ENCODE results near the gene OSBPL7. TPM values are rescaled to one million over a fixed set of nuclear protein-coding genes. Genes with fewer than 3 reads are reported as not detected.

Gene OSBPL7
- total and polyA plus RNA-seq, 2 of the 8 experiments (the other 6 are each of a cell fraction or from before 2014, with no cell fraction given) = 7.2 to 8.9 TPM

DNA sequence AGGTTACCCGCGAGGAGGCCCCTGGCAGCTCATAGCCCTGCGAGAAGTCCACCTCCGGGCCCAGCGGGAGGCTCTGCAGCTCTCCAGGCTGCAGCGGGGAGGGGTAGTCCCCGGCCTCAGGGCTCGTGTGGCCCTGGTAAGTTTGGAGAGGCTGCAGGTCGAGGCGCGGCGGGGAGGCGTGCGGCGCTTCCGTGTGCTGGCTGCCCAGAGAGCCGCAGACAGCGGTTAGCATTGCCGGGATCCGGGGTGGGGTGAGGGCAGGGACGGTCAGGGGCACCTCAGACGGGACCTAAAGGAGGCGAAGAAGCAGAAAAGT lies 26.6 kb upstream of the OSBPL7 start:
- H2AK5ac ChIP-seq (ENCODE audit: low read depth, low read length) = no peak overlapping the region
- H2BK20ac ChIP-seq (ENCODE audit: low read length) = no peak overlapping the region
- H3K79me2 ChIP-seq (ENCODE audit: control insufficient read depth in 1 of 2, insufficient read depth in 2 of 2, low read length in 2 of 2) = no peaks in the 10 kb centered on the region
- no peak overlapping the region for H3K23ac ChIP-seq (ENCODE audit: insufficient read length)
- peaks cover 4 to 37% (median 19%) of the 10 kb centered on the region in 4 experiments for H3K4me1 ChIP-seq (replicated peaks in 1 of 4; ENCODE audit: control insufficient read depth in 3 of 4, insufficient read depth in 4 of 4, low read length in 3 of 4)
- H3K9me3 ChIP-seq (ENCODE audit: insufficient read depth in 2 of 2, low read depth in 1 of 2, low read length in 1 of 2) = no peaks in the 10 kb centered on the region
- no peak for FAIRE-seq
- H2AFZ ChIP-seq (ENCODE audit: low read length) = no peak overlapping the region
- peak overlapping the region; percentile 4; the same call in 1 of the 2 replicates for H2BK12ac ChIP-seq (ENCODE audit: low read depth, low read length)
- TF ChIP-seq CHD2 (IDR thresholded peaks at IDR 0.05; ENCODE audit: low read length) (no peak), SRF (IDR thresholded peaks at IDR 0.05; ENCODE audit: low read depth, low read length) (no peak), GTF2F1 (IDR thresholded peaks at IDR 0.05; ENCODE audit: borderline replicate concordance, low read depth, low read length) (no peak)
- no peak overlapping the region for H3K4ac ChIP-seq (replicated peaks; ENCODE audit: insufficient read length, low read depth, low read length)
- no peak overlapping the region for H3K18ac ChIP-seq (ENCODE audit: extremely low read depth, low read length)
- peaks cover 55 to 84% (median 75%) of the 10 kb centered on the region in 4 experiments for H3K27me3 ChIP-seq (replicated peaks in 1 of 4; ENCODE audit: control insufficient read depth in 3 of 4, extremely low read depth in 1 of 4, insufficient read depth in 3 of 4, low read length in 3 of 4)
- no peak overlapping the region for H3K14ac ChIP-seq (ENCODE audit: insufficient read length)
- H3K4me3 ChIP-seq (ENCODE audit: extremely low read depth in 1 of 4, insufficient read depth in 2 of 4, low read depth in 3 of 4, low read length in 4 of 4) = peak overlapping the region; percentile 23 to 58 (median 30); a peak in 7 of 8 replicates
- peak overlapping the region; percentile 75; the same call in 1 of the 2 replicates for H4K8ac ChIP-seq (ENCODE audit: extremely low read depth, insufficient read depth, low read length)
- no peak overlapping the region for H3K56ac ChIP-seq (replicated peaks; ENCODE audit: insufficient read length, low read depth, low read length)
- DNase-seq (ENCODE audit: low read depth in 1 of 2, low spot score in 2 of 2) = no peak
- H2BK5ac ChIP-seq (ENCODE audit: low read depth, low read length) = no peak overlapping the region
- H3K79me1 ChIP-seq (ENCODE audit: low read depth, low read length) = no peaks in the 10 kb centered on the region
- no peak overlapping the region for H3K9ac ChIP-seq (replicated peaks in 1 of 4; ENCODE audit: extremely low read depth in 1 of 4, low read depth in 3 of 4, low read length in 3 of 4)
- H3K23me2 ChIP-seq (ENCODE audit: low read depth, low read length) = peaks cover 23% of the 10 kb centered on the region
- POLR2A ChIA-PET (ENCODE audit: partially characterized antibody) = interaction anchor here (0.7 to 12.4 kb wide), 12 partner anchors 12 to 208 kb away, joined by 3 to 134 read pairs (median 4); partner anchors contain the start of gene SP2
- H3K4me2 ChIP-seq (ENCODE audit: insufficient read depth in 1 of 2, low read depth in 2 of 2, low read length in 2 of 2) = peak overlapping the region; percentile 73 to 82
- peak overlapping the region; percentile 49; the same call in 1 of the 2 replicates for H2BK15ac ChIP-seq (ENCODE audit: low read length)
- WGBS, 2 experiments (ENCODE audit: extremely low coverage in 1 of 2, insufficient coverage in 1 of 2, insufficient read length in 1 of 2, insufficient replicate concordance in 2 of 2, low coverage in 1 of 2, low lambda C conversion rate in 2 of 2, missing lambda C conversion rate in 1 of 2) = 14% methylated on average over 22 of the region's 23 CpGs; no CpG with 5 or more reads in 1 of the 2 experiments
- no peak overlapping the region for H4K91ac ChIP-seq (replicated peaks; ENCODE audit: insufficient read length, low read length)
- peaks cover 3 to 5% of the 10 kb centered on the region in 2 experiments for H4K20me1 ChIP-seq (replicated peaks in 1 of 2; ENCODE audit: control insufficient read depth in 1 of 2, insufficient read depth in 2 of 2, low read length in 2 of 2)
- no peaks in the 10 kb centered on the region for H3K36me3 ChIP-seq (ENCODE audit: control insufficient read depth in 2 of 4, insufficient read depth in 4 of 4, low read length in 3 of 4)
- H2BK120ac ChIP-seq (replicated peaks; ENCODE audit: low read depth, low read length) = no peak overlapping the region
- CTCF ChIA-PET (ENCODE audit: partially characterized antibody) = interaction anchor here (0.7 to 33.0 kb wide), 26 partner anchors 4 to 747 kb away, joined by 3 to 1206 read pairs (median 7); partner anchors contain the start of genes CDK5RAP3, LRRC46, MRPL10 and OSBPL7
- H4K5ac ChIP-seq (ENCODE audit: insufficient read length, low read depth, low read length) = no peak overlapping the region
- H3K27ac ChIP-seq (ENCODE audit: low read depth, low read length) = no peak overlapping the region
